SK-N-SH treated with all-trans-retinoic acid at 6 μM for 48 hours (cell line): ENCODE data around the gene ABCA12.

Experiments used
- ATAC-seq: fragments of 200-7000 bp; cut with Tn5 transposase; 3 replicates; pipeline ENCODE4 v1.9.1; 2020; ENCODE audit warnings: mild to moderate bottlenecking, moderate library complexity
- ARNTL ChIP-seq: fragments of 450-650 bp; formaldehyde crosslinking; IDR thresholded peaks from 2 replicates; pipeline ENCODE4 v1.5.0; 2020; ENCODE audit warnings: low read depth, mild to moderate bottlenecking, moderate library complexity, borderline replicate concordance
- CSDC2 ChIP-seq: fragments of 250-450 bp; sonication (Bioruptor Pico); IDR thresholded peaks from 2 replicates; pipeline ENCODE4 v1.5.0; 2020; ENCODE audit warnings: mild to moderate bottlenecking, moderate library complexity
- GLIS3 ChIP-seq: fragments of 250-450 bp; sonication (Bioruptor Pico); IDR thresholded peaks from 2 replicates; pipeline ENCODE4 v1.5.0; 2020; ENCODE audit warnings: mild to moderate bottlenecking, moderate library complexity
- OSR1 ChIP-seq: fragments of 250-450 bp; sonication (Bioruptor Pico); IDR thresholded peaks from 2 replicates; pipeline ENCODE4 v1.8.0; 2022; ENCODE audit warnings: moderate library complexity, mild to moderate bottlenecking, inconsistent platforms
- PPARA ChIP-seq: fragments of 250-450 bp; sonication (Bioruptor Pico); IDR thresholded peaks from 2 replicates; pipeline ENCODE4 v1.5.0; 2020; ENCODE audit warnings: mild to moderate bottlenecking, borderline replicate concordance
- RARB ChIP-seq: fragments of 250-450 bp; sonication (Bioruptor Pico); IDR thresholded peaks from 2 replicates; pipeline ENCODE4 v1.8.0; 2021; ENCODE audit warnings: mild to moderate bottlenecking, moderate library complexity
- SNAI2 ChIP-seq: fragments of 250-450 bp; sonication (Bioruptor Pico); IDR thresholded peaks from 2 replicates; pipeline ENCODE4 v1.5.0; 2020; ENCODE audit warnings: mild to moderate bottlenecking, moderate library complexity
- TCF4 ChIP-seq: fragments of 250-450 bp; sonication (Bioruptor Pico); IDR thresholded peaks from 2 replicates; pipeline ENCODE4 v1.8.0; 2021; ENCODE audit warnings: mild to moderate bottlenecking, moderate library complexity, borderline replicate concordance
- TOX ChIP-seq: fragments of 250-450 bp; sonication (Bioruptor Pico); IDR thresholded peaks from 2 replicates; pipeline ENCODE4 v1.8.0; 2021; ENCODE audit warnings: mild to moderate bottlenecking, moderate library complexity, borderline replicate concordance
- ZFP3 ChIP-seq: fragments of 250-450 bp; sonication (Bioruptor Pico); IDR thresholded peaks from 2 replicates; pipeline ENCODE4 v1.5.0; 2020; ENCODE audit warnings: mild to moderate bottlenecking, moderate library complexity
- ZNF565 ChIP-seq: fragments of 450-650 bp; formaldehyde crosslinking; conservative IDR thresholded peaks from 2 replicates; pipeline ENCODE4 v1.5.0; 2020; ENCODE audit warnings: low read depth, mild to moderate bottlenecking, moderate library complexity
- ZNF8 ChIP-seq: fragments of 450-650 bp; formaldehyde crosslinking; IDR thresholded peaks from 2 replicates; pipeline ENCODE4 v1.5.0; 2020; ENCODE audit warnings: mild to moderate bottlenecking, moderate library complexity
- TF ChIP-seq, protein P1 (sequence below): fragments of 250-450 bp; sonication (Bioruptor Pico); IDR thresholded peaks from 2 replicates; pipeline ENCODE4 v1.5.1; 2021; ENCODE audit warnings: mild to moderate bottlenecking, moderate library complexity
- TF ChIP-seq, protein P2 (sequence below): fragments of 250-450 bp; sonication (Bioruptor Pico); IDR thresholded peaks from 2 replicates; pipeline ENCODE4 v1.8.0; 2021; ENCODE audit warnings: low read depth, mild to moderate bottlenecking, moderate library complexity, borderline replicate concordance
- TF ChIP-seq, protein P3 (sequence below): fragments of 250-450 bp; sonication (Bioruptor Pico); IDR thresholded peaks from 2 replicates; pipeline ENCODE4 v1.5.1; 2020; ENCODE audit warnings: low read depth, mild to moderate bottlenecking, moderate library complexity
- TF ChIP-seq, protein P4 (sequence below): fragments of 250-450 bp; sonication (Bioruptor Pico); IDR thresholded peaks from 2 replicates; pipeline ENCODE4 v1.8.0; 2020; ENCODE audit warnings: mild to moderate bottlenecking, moderate library complexity, borderline replicate concordance
- TF ChIP-seq, protein P5 (sequence below): fragments of 250-450 bp; sonication (Bioruptor Pico); IDR thresholded peaks from 2 replicates; pipeline ENCODE4 v1.5.0; 2020; ENCODE audit warnings: mild to moderate bottlenecking, moderate library complexity

ABCA12 gene

DNA sequence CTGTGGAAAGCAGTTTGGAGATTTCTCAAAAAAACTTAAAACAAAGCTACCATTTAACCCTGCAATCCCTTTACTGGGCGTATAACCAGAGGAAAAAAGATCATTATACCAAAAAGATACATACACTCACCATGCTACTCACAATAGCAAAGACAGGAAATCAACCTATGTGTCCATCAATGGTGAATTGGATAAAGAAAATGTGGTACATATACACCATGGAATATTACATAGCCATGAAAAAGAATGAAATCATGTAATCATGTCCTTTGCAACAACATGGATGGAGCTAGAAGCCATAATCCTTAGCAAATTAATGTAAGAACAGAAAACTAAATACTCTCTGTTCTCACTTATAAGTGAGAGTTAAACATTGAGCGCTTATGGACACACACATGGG is 18.6 kb downstream of the ABCA12 start:
- peak; percentile 87 for TF ChIP-seq ZNF8
- TF ChIP-seq SNAI2, result no peak
- no peak for ATAC-seq

DNA sequence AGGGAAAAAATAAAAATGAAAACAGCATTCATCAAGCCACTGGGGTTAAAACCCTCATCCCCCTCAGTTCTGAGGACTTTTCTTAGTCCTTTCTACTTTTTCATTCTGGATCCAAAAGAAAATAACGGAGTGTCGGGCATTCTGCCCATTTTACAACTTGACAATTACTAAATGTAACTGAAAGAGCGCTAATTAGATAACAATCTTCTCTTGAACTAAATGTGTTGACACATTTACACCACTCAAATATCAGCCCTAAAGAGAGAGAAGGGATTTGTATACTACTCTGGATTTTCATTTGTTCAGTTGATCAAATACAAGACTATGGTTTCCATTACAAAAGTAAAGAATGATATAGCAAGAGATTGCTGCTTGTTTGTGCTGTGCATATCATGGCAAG is 27.5 kb downstream of the ABCA12 start:
- ATAC-seq, result no peak
- TF ChIP-seq TCF4, result no peak
- no peak for TF ChIP-seq ARNTL
- no peak for TF ChIP-seq PPARA (CRISPR knock-in tag)
- TF ChIP-seq OSR1 (CRISPR knock-in tag), result no peak
- TF ChIP-seq, protein P1, sequence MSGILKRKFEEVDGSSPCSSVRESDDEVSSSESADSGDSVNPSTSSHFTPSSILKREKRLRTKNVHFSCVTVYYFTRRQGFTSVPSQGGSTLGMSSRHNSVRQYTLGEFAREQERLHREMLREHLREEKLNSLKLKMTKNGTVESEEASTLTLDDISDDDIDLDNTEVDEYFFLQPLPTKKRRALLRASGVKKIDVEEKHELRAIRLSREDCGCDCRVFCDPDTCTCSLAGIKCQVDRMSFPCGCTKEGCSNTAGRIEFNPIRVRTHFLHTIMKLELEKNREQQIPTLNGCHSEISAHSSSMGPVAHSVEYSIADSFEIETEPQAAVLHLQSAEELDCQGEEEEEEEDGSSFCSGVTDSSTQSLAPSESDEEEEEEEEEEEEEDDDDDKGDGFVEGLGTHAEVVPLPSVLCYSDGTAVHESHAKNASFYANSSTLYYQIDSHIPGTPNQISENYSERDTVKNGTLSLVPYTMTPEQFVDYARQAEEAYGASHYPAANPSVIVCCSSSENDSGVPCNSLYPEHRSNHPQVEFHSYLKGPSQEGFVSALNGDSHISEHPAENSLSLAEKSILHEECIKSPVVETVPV (CRISPR knock-in tag), result no peak
- TF ChIP-seq RARB, result no peak
- TF ChIP-seq GLIS3 (CRISPR knock-in tag), result no peak
- TF ChIP-seq, protein P2, sequence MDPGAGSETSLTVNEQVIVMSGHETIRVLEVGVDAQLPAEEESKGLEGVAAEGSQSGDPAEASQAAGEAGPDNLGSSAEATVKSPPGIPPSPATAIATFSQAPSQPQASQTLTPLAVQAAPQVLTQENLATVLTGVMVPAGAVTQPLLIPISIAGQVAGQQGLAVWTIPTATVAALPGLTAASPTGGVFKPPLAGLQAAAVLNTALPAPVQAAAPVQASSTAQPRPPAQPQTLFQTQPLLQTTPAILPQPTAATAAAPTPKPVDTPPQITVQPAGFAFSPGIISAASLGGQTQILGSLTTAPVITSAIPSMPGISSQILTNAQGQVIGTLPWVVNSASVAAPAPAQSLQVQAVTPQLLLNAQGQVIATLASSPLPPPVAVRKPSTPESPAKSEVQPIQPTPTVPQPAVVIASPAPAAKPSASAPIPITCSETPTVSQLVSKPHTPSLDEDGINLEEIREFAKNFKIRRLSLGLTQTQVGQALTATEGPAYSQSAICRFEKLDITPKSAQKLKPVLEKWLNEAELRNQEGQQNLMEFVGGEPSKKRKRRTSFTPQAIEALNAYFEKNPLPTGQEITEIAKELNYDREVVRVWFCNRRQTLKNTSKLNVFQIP (CRISPR knock-in tag), result no peak
- TF ChIP-seq, protein P3, sequence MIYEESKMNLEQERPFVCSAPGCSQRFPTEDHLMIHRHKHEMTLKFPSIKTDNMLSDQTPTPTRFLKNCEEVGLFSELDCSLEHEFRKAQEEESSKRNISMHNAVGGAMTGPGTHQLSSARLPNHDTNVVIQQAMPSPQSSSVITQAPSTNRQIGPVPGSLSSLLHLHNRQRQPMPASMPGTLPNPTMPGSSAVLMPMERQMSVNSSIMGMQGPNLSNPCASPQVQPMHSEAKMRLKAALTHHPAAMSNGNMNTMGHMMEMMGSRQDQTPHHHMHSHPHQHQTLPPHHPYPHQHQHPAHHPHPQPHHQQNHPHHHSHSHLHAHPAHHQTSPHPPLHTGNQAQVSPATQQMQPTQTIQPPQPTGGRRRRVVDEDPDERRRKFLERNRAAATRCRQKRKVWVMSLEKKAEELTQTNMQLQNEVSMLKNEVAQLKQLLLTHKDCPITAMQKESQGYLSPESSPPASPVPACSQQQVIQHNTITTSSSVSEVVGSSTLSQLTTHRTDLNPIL (CRISPR knock-in tag), result no peak
- TF ChIP-seq ZNF565 (CRISPR knock-in tag), result no peak
- no peak for TF ChIP-seq ZFP3
- TF ChIP-seq ZNF8, result no peak
- no peak for TF ChIP-seq SNAI2
- TF ChIP-seq, protein P4, sequence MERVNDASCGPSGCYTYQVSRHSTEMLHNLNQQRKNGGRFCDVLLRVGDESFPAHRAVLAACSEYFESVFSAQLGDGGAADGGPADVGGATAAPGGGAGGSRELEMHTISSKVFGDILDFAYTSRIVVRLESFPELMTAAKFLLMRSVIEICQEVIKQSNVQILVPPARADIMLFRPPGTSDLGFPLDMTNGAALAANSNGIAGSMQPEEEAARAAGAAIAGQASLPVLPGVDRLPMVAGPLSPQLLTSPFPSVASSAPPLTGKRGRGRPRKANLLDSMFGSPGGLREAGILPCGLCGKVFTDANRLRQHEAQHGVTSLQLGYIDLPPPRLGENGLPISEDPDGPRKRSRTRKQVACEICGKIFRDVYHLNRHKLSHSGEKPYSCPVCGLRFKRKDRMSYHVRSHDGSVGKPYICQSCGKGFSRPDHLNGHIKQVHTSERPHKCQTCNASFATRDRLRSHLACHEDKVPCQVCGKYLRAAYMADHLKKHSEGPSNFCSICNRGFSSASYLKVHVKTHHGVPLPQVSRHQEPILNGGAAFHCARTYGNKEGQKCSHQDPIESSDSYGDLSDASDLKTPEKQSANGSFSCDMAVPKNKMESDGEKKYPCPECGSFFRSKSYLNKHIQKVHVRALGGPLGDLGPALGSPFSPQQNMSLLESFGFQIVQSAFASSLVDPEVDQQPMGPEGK (CRISPR knock-in tag), result no peak
- TF ChIP-seq, protein P5, sequence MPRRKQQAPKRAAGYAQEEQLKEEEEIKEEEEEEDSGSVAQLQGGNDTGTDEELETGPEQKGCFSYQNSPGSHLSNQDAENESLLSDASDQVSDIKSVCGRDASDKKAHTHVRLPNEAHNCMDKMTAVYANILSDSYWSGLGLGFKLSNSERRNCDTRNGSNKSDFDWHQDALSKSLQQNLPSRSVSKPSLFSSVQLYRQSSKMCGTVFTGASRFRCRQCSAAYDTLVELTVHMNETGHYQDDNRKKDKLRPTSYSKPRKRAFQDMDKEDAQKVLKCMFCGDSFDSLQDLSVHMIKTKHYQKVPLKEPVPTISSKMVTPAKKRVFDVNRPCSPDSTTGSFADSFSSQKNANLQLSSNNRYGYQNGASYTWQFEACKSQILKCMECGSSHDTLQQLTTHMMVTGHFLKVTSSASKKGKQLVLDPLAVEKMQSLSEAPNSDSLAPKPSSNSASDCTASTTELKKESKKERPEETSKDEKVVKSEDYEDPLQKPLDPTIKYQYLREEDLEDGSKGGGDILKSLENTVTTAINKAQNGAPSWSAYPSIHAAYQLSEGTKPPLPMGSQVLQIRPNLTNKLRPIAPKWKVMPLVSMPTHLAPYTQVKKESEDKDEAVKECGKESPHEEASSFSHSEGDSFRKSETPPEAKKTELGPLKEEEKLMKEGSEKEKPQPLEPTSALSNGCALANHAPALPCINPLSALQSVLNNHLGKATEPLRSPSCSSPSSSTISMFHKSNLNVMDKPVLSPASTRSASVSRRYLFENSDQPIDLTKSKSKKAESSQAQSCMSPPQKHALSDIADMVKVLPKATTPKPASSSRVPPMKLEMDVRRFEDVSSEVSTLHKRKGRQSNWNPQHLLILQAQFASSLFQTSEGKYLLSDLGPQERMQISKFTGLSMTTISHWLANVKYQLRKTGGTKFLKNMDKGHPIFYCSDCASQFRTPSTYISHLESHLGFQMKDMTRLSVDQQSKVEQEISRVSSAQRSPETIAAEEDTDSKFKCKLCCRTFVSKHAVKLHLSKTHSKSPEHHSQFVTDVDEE (CRISPR knock-in tag), result no peak

DNA sequence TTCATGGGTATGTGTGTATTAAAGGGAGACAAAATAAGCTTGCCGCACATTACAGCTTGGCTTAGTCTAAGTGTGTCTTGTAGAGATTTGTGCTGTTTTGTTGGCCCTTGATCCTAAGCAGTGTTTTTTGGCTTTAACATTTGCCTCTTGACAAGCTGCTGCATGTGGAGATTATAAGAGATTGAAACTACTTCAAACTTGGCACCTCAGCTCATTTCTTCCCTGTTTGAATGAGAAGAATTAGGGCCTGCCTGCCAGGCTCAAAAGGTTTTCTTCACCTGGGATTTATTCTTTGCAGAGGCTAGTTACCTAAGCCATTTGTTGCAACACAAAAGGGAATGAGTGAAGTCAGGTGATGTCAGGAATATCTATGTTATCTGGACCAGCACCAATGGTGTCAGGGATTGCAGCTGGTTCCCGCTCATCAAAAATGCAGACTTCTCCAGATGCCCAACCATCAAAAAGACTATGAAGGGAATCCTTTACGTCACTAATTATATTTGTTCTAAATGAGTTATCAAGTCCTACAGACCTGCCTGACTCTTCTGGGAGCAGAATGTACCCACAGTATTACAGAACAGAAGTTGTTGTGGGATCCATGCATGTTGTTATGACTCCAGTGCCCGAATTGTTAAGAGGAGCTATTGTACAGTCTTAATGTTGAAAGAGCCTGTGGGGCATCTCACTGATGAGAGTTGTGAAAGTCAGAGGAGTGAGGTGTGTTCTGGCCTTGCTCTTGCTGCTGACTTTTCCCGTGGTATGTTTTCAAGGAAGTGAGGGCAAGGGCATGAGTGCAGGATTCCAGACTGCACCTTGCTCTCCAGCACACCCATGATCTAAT is 31.0 kb downstream of the ABCA12 start:
- no peak for TF ChIP-seq CSDC2
- TF ChIP-seq, protein P2 (CRISPR knock-in tag), result no peak
- TF ChIP-seq OSR1 (CRISPR knock-in tag), result no peak
- no peak for TF ChIP-seq RARB
- TF ChIP-seq, protein P4 (CRISPR knock-in tag), result no peak
- TF ChIP-seq TOX, result no peak
- TF ChIP-seq, protein P1 (CRISPR knock-in tag), result no peak
- no peak for TF ChIP-seq ZNF565 (CRISPR knock-in tag)
- TF ChIP-seq GLIS3 (CRISPR knock-in tag), result no peak
- TF ChIP-seq, all 23 proteins: peak for 0
- ATAC-seq, result no peak
